ENCODE data around the gene OPHN1.

OPHN1 gene

GRCh38 chrX:68461093-68461492 lies 27.8 kb upstream of the OPHN1 start:
- Histone ChIP-seq H2BK120ac (ENCODE audit: low read depth, low read length) (no peak overlapping the region), H2AFZ (ENCODE audit: low read length) (no peak overlapping the region), H3K4me1 (ENCODE audit: control insufficient read depth in 2 of 2, insufficient read depth in 1 of 2, low read depth in 1 of 2, low read length in 2 of 2) (no peaks in the 10 kb centered on the region), H3K9ac (ENCODE audit: low read depth, low read length, poor library complexity) (no peak overlapping the region), H4K91ac (ENCODE audit: low read depth, low read length, poor library complexity) (no peak overlapping the region), H4K8ac (ENCODE audit: low read depth, low read length) (no peak overlapping the region), H3K9me3 (replicated peaks in 1 of 2; ENCODE audit: control insufficient read depth in 2 of 2, insufficient read depth in 1 of 2, low read depth in 1 of 2, low read length in 2 of 2) (no peaks in the 10 kb centered on the region), H2AK5ac (ENCODE audit: low read depth, low read length) (no peak overlapping the region), H3K27ac (replicated peaks; ENCODE audit: low read length) (no peak overlapping the region), H3K4me3 (ENCODE audit: low read length in 2 of 2) (no peak overlapping the region), H3K36me3 (replicated peaks in 1 of 2; ENCODE audit: control insufficient read depth in 2 of 2, insufficient read depth in 2 of 2, low read length in 2 of 2) (no peaks in the 10 kb centered on the region), H2BK5ac (ENCODE audit: low read length) (no peak overlapping the region), H3K14ac (ENCODE audit: low read length) (no peak overlapping the region), H2BK15ac (ENCODE audit: low read length) (no peak overlapping the region), H3K23ac (ENCODE audit: low read depth, low read length, poor library complexity) (no peak overlapping the region), H2BK12ac (ENCODE audit: low read length) (no peak overlapping the region), H3K27me3 (ENCODE audit: control insufficient read depth in 3 of 3, insufficient read depth in 3 of 3, low read depth in 1 of 3, low read length in 3 of 3) (no peaks in the 10 kb centered on the region), H3K4ac (ENCODE audit: low read length) (no peak overlapping the region), H3K79me1 (ENCODE audit: low read depth, low read length) (no peaks in the 10 kb centered on the region), H3K4me2 (ENCODE audit: insufficient read depth, low read length, poor library complexity, severe bottlenecking) (no peak overlapping the region), H3K18ac (ENCODE audit: low read length) (no peak overlapping the region)
- no peak for DNase-seq (ENCODE audit: low spot score)
- WGBS, 2 donors (ENCODE audit: extremely low coverage in 2 of 2, insufficient read length in 2 of 2, insufficient replicate concordance in 1 of 2) = no CpG with 5 or more reads among the region's 6 CpGs

- Histone ChIP-seq H3K27me3 (ENCODE audit: control insufficient read depth in 3 of 3, insufficient read depth in 3 of 3, low read depth in 1 of 3, low read length in 3 of 3) (no peaks in the 10 kb centered on the region), H3K4me2 (ENCODE audit: insufficient read depth, low read length, poor library complexity, severe bottlenecking) (no peak overlapping the region), H3K18ac (ENCODE audit: low read length) (no peak overlapping the region), H2BK120ac (ENCODE audit: low read depth, low read length) (no peak overlapping the region), H3K14ac (ENCODE audit: low read length) (no peak overlapping the region), H2AK5ac (ENCODE audit: low read depth, low read length) (no peak overlapping the region), H3K36me3 (replicated peaks in 1 of 2; ENCODE audit: control insufficient read depth in 2 of 2, insufficient read depth in 2 of 2, low read length in 2 of 2) (no peaks in the 10 kb centered on the region), H3K79me1 (ENCODE audit: low read depth, low read length) (no peaks in the 10 kb centered on the region), H3K4me1 (ENCODE audit: control insufficient read depth in 2 of 2, insufficient read depth in 1 of 2, low read depth in 1 of 2, low read length in 2 of 2) (no peaks in the 10 kb centered on the region), H4K91ac (ENCODE audit: low read depth, low read length, poor library complexity) (no peak overlapping the region), H2BK5ac (ENCODE audit: low read length) (no peak overlapping the region), H3K9me3 (replicated peaks in 1 of 2; ENCODE audit: control insufficient read depth in 2 of 2, insufficient read depth in 1 of 2, low read depth in 1 of 2, low read length in 2 of 2) (no peaks in the 10 kb centered on the region), H3K27ac (replicated peaks; ENCODE audit: low read length) (no peak overlapping the region), H3K4me3 (ENCODE audit: low read length in 2 of 2) (no peak overlapping the region), H3K4ac (ENCODE audit: low read length) (no peak overlapping the region), H2AFZ (ENCODE audit: low read length) (no peak overlapping the region), H2BK12ac (ENCODE audit: low read length) (no peak overlapping the region), H3K23ac (ENCODE audit: low read depth, low read length, poor library complexity) (no peak overlapping the region), H4K8ac (ENCODE audit: low read depth, low read length) (no peak overlapping the region), H2BK15ac (ENCODE audit: low read length) (no peak overlapping the region), H3K9ac (ENCODE audit: low read depth, low read length, poor library complexity) (no peak overlapping the region)
- WGBS, 2 donors (ENCODE audit: extremely low coverage in 2 of 2, insufficient read length in 2 of 2, insufficient replicate concordance in 1 of 2) = no CpG with 5 or more reads among the region's 4 CpGs
- no peak for DNase-seq (ENCODE audit: low spot score)
Observed at GRCh38 chrX:68455151-68455510, 21.8 kb upstream of the OPHN1 start.

- WGBS, 2 donors (ENCODE audit: extremely low coverage in 2 of 2, insufficient read length in 2 of 2, insufficient replicate concordance in 1 of 2) = no CpG with 5 or more reads among the region's 8 CpGs
- Histone ChIP-seq H2AK5ac (ENCODE audit: low read depth, low read length) (no peak overlapping the region), H3K9ac (ENCODE audit: low read depth, low read length, poor library complexity) (no peak overlapping the region), H3K79me1 (ENCODE audit: low read depth, low read length) (no peaks in the 10 kb centered on the region), H3K27me3 (ENCODE audit: control insufficient read depth in 3 of 3, insufficient read depth in 3 of 3, low read depth in 1 of 3, low read length in 3 of 3) (no peaks in the 10 kb centered on the region), H2AFZ (ENCODE audit: low read length) (no peak overlapping the region), H2BK120ac (ENCODE audit: low read depth, low read length) (no peak overlapping the region), H2BK12ac (ENCODE audit: low read length) (no peak overlapping the region), H3K23ac (ENCODE audit: low read depth, low read length, poor library complexity) (no peak overlapping the region), H3K4me3 (ENCODE audit: low read length in 2 of 2) (no peak overlapping the region), H2BK5ac (ENCODE audit: low read length) (no peak overlapping the region), H2BK15ac (ENCODE audit: low read length) (no peak overlapping the region), H4K8ac (ENCODE audit: low read depth, low read length) (no peak overlapping the region), H3K9me3 (replicated peaks in 1 of 2; ENCODE audit: control insufficient read depth in 2 of 2, insufficient read depth in 1 of 2, low read depth in 1 of 2, low read length in 2 of 2) (no peaks in the 10 kb centered on the region), H4K91ac (ENCODE audit: low read depth, low read length, poor library complexity) (no peak overlapping the region), H3K4me1 (ENCODE audit: control insufficient read depth in 2 of 2, insufficient read depth in 1 of 2, low read depth in 1 of 2, low read length in 2 of 2) (no peaks in the 10 kb centered on the region), H3K4ac (ENCODE audit: low read length) (no peak overlapping the region), H3K4me2 (ENCODE audit: insufficient read depth, low read length, poor library complexity, severe bottlenecking) (no peak overlapping the region), H3K27ac (replicated peaks; ENCODE audit: low read length) (no peak overlapping the region), H3K14ac (ENCODE audit: low read length) (no peak overlapping the region), H3K36me3 (replicated peaks in 1 of 2; ENCODE audit: control insufficient read depth in 2 of 2, insufficient read depth in 2 of 2, low read length in 2 of 2) (no peaks in the 10 kb centered on the region), H3K18ac (ENCODE audit: low read length) (no peak overlapping the region)
- no peak for DNase-seq (ENCODE audit: low spot score)
Observed at GRCh38 chrX:68454476-68455150, 21.3 kb upstream of the OPHN1 start.

- H2AK5ac ChIP-seq (ENCODE audit: low read depth, low read length) = no peak overlapping the region
- H3K27me3 ChIP-seq (ENCODE audit: control insufficient read depth in 3 of 3, insufficient read depth in 3 of 3, low read depth in 1 of 3, low read length in 3 of 3) = no peaks in the 10 kb centered on the region
- WGBS, 2 donors (ENCODE audit: extremely low coverage in 2 of 2, insufficient read length in 2 of 2, insufficient replicate concordance in 1 of 2) = no CpG with 5 or more reads among the region's 8 CpGs
- no peaks in the 10 kb centered on the region for H3K4me1 ChIP-seq (ENCODE audit: control insufficient read depth in 2 of 2, insufficient read depth in 1 of 2, low read depth in 1 of 2, low read length in 2 of 2)
- DNase-seq (ENCODE audit: low spot score) = no peak
- no peak overlapping the region for H2BK12ac ChIP-seq (ENCODE audit: low read length)
- H3K4ac ChIP-seq (ENCODE audit: low read length) = no peak overlapping the region
- no peak overlapping the region for H2BK5ac ChIP-seq (ENCODE audit: low read length)
- H3K79me1 ChIP-seq (ENCODE audit: low read depth, low read length) = no peaks in the 10 kb centered on the region
- no peak overlapping the region for H2BK15ac ChIP-seq (ENCODE audit: low read length)
- H4K91ac ChIP-seq (ENCODE audit: low read depth, low read length, poor library complexity) = no peak overlapping the region
- H3K9ac ChIP-seq (ENCODE audit: low read depth, low read length, poor library complexity) = no peak overlapping the region
- no peak overlapping the region for H2BK120ac ChIP-seq (ENCODE audit: low read depth, low read length)
- no peak overlapping the region for H4K8ac ChIP-seq (ENCODE audit: low read depth, low read length)
- no peak overlapping the region for H3K18ac ChIP-seq (ENCODE audit: low read length)
- no peak overlapping the region for H3K14ac ChIP-seq (ENCODE audit: low read length)
- H3K9me3 ChIP-seq (replicated peaks in 1 of 2; ENCODE audit: control insufficient read depth in 2 of 2, insufficient read depth in 1 of 2, low read depth in 1 of 2, low read length in 2 of 2) = no peaks in the 10 kb centered on the region
- no peak overlapping the region for H3K4me2 ChIP-seq (ENCODE audit: insufficient read depth, low read length, poor library complexity, severe bottlenecking)
- H3K36me3 ChIP-seq (replicated peaks in 1 of 2; ENCODE audit: control insufficient read depth in 2 of 2, insufficient read depth in 2 of 2, low read length in 2 of 2) = no peaks in the 10 kb centered on the region
- no peak overlapping the region for H3K27ac ChIP-seq (replicated peaks; ENCODE audit: low read length)
- H3K23ac ChIP-seq (ENCODE audit: low read depth, low read length, poor library complexity) = no peak overlapping the region
- no peak overlapping the region for H2AFZ ChIP-seq (ENCODE audit: low read length)
- H3K4me3 ChIP-seq (ENCODE audit: low read length in 2 of 2) = no peak overlapping the region
Observed at GRCh38 chrX:68451720-68452119, 18.4 kb upstream of the OPHN1 start.
